Type B pancreatic cell (in vitro differentiated cells): ENCODE results near the gene MED26. TPM values are rescaled to one million over a fixed set of nuclear protein-coding genes. Genes with fewer than 3 reads are reported as not detected.
"Not testable (repeated sequence)": the region's sequence is repeated elsewhere in the genome, so short reads cannot be mapped to it uniquely, and the experiment has no call there.

Experiments
- DNase-seq: peaks from one replicate; pipeline ENCODE4 v3.0.0; 2021; ENCODE audit warnings: mixed read lengths; ENCODE audit not compliant: unreplicated experiment; ENCODE audit errors: extremely low spot score
- H3K27ac Mint-ChIP-seq: 2 replicates; pipeline ENCODE4 v1.8.0; 2021; ENCODE audit warnings: mild to moderate bottlenecking, mixed read lengths
- H3K27me3 Mint-ChIP-seq: 2 replicates; pipeline ENCODE4 v1.8.0; 2021; ENCODE audit warnings: mixed read lengths
- H3K36me3 Mint-ChIP-seq: 2 replicates; pipeline ENCODE4 v1.8.0; 2021; ENCODE audit warnings: mixed read lengths
- H3K4me1 Mint-ChIP-seq: one replicate; pipeline ENCODE4 v1.8.0; 2021; ENCODE audit warnings: mixed read lengths; ENCODE audit not compliant: unreplicated experiment
- H3K4me3 Mint-ChIP-seq: 2 replicates; pipeline ENCODE4 v1.8.0; 2021; ENCODE audit warnings: mild to moderate bottlenecking, mixed read lengths
- H3K9me3 Mint-ChIP-seq: 2 replicates; pipeline ENCODE4 v1.8.0; 2021; ENCODE audit warnings: mixed read lengths
- CTCF ChIP-seq: fragments of 200-600 bp; sonication (generic); conservative IDR thresholded peaks from 2 replicates; pipeline ENCODE4 v1.5.0; 2021; ENCODE audit warnings: antibody characterized with exemption, mild to moderate bottlenecking
- total RNA-seq: library from RNA; stranded (reverse); gene quantifications from 2 replicates; pipeline ENCODE4 v1.2.1, GENCODE V29; 2021; ENCODE audit warnings: low replicate concordance

The MED26 gene
- total RNA-seq, 1 donor from 2014 or later: 12.5 TPM

- peaks cover 4% of the 10 kb centered on the region for H3K4me1 Mint-ChIP-seq
- H3K27ac Mint-ChIP-seq: no peak overlapping the region
- TF ChIP-seq CTCF: no peak
- H3K9me3 Mint-ChIP-seq: no peaks in the 10 kb centered on the region
- H3K27me3 Mint-ChIP-seq: no peaks in the 10 kb centered on the region
- no peak for DNase-seq
- peaks cover 37% of the 10 kb centered on the region for H3K36me3 Mint-ChIP-seq
- H3K4me3 Mint-ChIP-seq: no peak overlapping the region
These were observed 26.1 kb upstream of the MED26 start for GRCh38 chr19:16654140-16654539.

- no peaks in the 10 kb centered on the region for H3K27me3 Mint-ChIP-seq
- H3K27ac Mint-ChIP-seq: no peak overlapping the region
- DNase-seq: no peak
- H3K4me1 Mint-ChIP-seq: peaks cover 4% of the 10 kb centered on the region
- no peak overlapping the region for H3K4me3 Mint-ChIP-seq
- no peak for TF ChIP-seq CTCF
- H3K9me3 Mint-ChIP-seq: no peaks in the 10 kb centered on the region
- H3K36me3 Mint-ChIP-seq: peaks cover 37% of the 10 kb centered on the region
These were observed 24.9 kb upstream of the MED26 start for GRCh38 chr19:16652854-16653253.

- H3K9me3 Mint-ChIP-seq, H3K27ac Mint-ChIP-seq, DNase-seq, H3K27me3 Mint-ChIP-seq, H3K4me1 Mint-ChIP-seq, H3K4me3 Mint-ChIP-seq: not testable (repeated sequence)
- peaks cover 33% of the 10 kb centered on the region for H3K36me3 Mint-ChIP-seq
These were observed 23.6 kb upstream of the MED26 start for GRCh38 chr19:16651421-16652188.

- Mint-ChIP-seq H3K27ac (no peak overlapping the region), H3K4me1 (no peaks in the 10 kb centered on the region), H3K9me3 (no peaks in the 10 kb centered on the region), H3K4me3 (no peak overlapping the region), H3K36me3 (peaks cover 33% of the 10 kb centered on the region), H3K27me3 (no peaks in the 10 kb centered on the region)
- no peak for TF ChIP-seq CTCF
- no peak for DNase-seq
These were observed 22.8 kb upstream of the MED26 start for GRCh38 chr19:16650821-16651220.

- Mint-ChIP-seq H3K27me3 (no peaks in the 10 kb centered on the region), H3K36me3 (peaks cover 34% of the 10 kb centered on the region), H3K4me1 (no peaks in the 10 kb centered on the region), H3K27ac (no peak overlapping the region), H3K9me3 (no peaks in the 10 kb centered on the region), H3K4me3 (no peak overlapping the region)
- no peak for TF ChIP-seq CTCF
- DNase-seq: no peak
These were observed 21.7 kb upstream of the MED26 start for GRCh38 chr19:16649734-16650133.

GRCh38 chr19:16645140-16645539 lies 17.1 kb upstream of the MED26 start:
- H3K27ac Mint-ChIP-seq: no peak overlapping the region
- H3K36me3 Mint-ChIP-seq: peaks cover 16% of the 10 kb centered on the region
- H3K4me1 Mint-ChIP-seq: no peaks in the 10 kb centered on the region
- DNase-seq: no peak
- no peak for TF ChIP-seq CTCF
- no peaks in the 10 kb centered on the region for H3K27me3 Mint-ChIP-seq
- no peaks in the 10 kb centered on the region for H3K9me3 Mint-ChIP-seq
- no peak overlapping the region for H3K4me3 Mint-ChIP-seq
